Colonic mucosa (tissue), 4 donors: Measurements from ENCODE around the gene RNF215. TPM values are rescaled to one million over a fixed set of nuclear protein-coding genes. Genes with fewer than 3 reads are reported as not detected.

ENCODE experiments used
- DNase-seq: peaks from one replicate; pipeline ENCODE4 v3.0.0-alpha.2; 2020
- H3K27ac ChIP-seq: fragments of 200-600 bp; one replicate; pipeline ENCODE4 v1.8.0; 2021
- H3K27me3 ChIP-seq: fragments of 200-600 bp; one replicate; pipeline ENCODE4 v1.8.0; 2021
- H3K36me3 ChIP-seq: fragments of 200-600 bp; one replicate; pipeline ENCODE4 v1.8.0; 2021
- H3K4me1 ChIP-seq: fragments of 200-600 bp; one replicate; pipeline ENCODE4 v1.8.0; 2021; ENCODE audit warnings: mild to moderate bottlenecking
- H3K4me3 ChIP-seq: fragments of 200-600 bp; one replicate; pipeline ENCODE4 v1.8.0; 2021
- H3K9ac ChIP-seq, 2 donors: one replicate each; pipeline ENCODE4 v1.7.0; 2013; ENCODE audit warnings: control low read depth in 2 of 2, low read depth in 2 of 2, low read length in 2 of 2
- H3K9me3 ChIP-seq: fragments of 200-600 bp; one replicate; pipeline ENCODE4 v1.8.0; 2021
- intact Hi-C: fragments of 100-400 bp; cut with DNase I; formaldehyde crosslinking; loops from one replicate; pipeline ENCODE4 v1.14.1; 2022
- total RNA-seq, 2 donors: library from RNA; stranded (reverse); fragmentation: NEBNext Ultra II Directional in 1 of 2; extraction: Animal tissue kit (Norgen Biotek cat#: 25700) in 1 of 2; gene quantifications; one replicate each; pipeline ENCODE4 v1.2.1, GENCODE V29; 2021
- TF ChIP-seq, protein P1 (sequence below): fragments of 200-600 bp; IDR thresholded peaks from one replicate; pipeline ENCODE4 v1.8.0; 2022; ENCODE audit warnings: antibody characterized with exemption, mild to moderate bottlenecking
- donor health status: healthy.
- donor health status: DM: no; HTN: no; CAD: no.
- donor health status: DM: no; HTN: no; CAD: no.

RNF215 gene
- total RNA-seq, 2 donors from 2014 or later: 5.8 to 9.4 TPM

DNA sequence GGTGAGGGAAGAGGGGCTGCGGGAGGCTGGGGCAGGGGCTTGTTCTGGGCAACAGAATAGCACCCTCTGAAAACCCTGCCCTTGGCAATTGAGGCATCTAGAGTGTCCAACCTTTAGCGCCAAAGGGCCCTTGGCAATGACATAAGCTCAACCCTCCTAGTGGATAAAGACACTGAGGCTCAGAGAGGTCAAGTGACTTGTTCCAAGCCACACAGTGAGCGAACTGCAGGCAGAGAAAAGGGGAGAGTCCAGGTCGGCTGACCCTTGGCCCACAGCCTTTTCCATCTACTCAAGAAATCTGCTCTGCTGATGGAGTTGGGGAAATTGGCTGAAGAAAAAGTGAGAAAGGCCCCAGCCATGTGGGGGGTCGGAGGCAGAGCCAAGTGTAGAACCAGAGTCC, 12.5 kb upstream of the RNF215 start:
- no peaks in the 10 kb centered on the region for H3K9me3 ChIP-seq
- DNase-seq: no peak
- peaks cover 10% of the 10 kb centered on the region for H3K27me3 ChIP-seq
- H3K36me3 ChIP-seq: no peaks in the 10 kb centered on the region
- intact Hi-C loops: no loop called here
- TF ChIP-seq, protein P1, sequence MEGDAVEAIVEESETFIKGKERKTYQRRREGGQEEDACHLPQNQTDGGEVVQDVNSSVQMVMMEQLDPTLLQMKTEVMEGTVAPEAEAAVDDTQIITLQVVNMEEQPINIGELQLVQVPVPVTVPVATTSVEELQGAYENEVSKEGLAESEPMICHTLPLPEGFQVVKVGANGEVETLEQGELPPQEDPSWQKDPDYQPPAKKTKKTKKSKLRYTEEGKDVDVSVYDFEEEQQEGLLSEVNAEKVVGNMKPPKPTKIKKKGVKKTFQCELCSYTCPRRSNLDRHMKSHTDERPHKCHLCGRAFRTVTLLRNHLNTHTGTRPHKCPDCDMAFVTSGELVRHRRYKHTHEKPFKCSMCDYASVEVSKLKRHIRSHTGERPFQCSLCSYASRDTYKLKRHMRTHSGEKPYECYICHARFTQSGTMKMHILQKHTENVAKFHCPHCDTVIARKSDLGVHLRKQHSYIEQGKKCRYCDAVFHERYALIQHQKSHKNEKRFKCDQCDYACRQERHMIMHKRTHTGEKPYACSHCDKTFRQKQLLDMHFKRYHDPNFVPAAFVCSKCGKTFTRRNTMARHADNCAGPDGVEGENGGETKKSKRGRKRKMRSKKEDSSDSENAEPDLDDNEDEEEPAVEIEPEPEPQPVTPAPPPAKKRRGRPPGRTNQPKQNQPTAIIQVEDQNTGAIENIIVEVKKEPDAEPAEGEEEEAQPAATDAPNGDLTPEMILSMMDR: no peak
- H3K9ac ChIP-seq: no peak overlapping the region
- no peak overlapping the region for H3K27ac ChIP-seq
- peaks cover 9% of the 10 kb centered on the region for H3K4me1 ChIP-seq
- H3K4me3 ChIP-seq: no peak overlapping the region

DNA sequence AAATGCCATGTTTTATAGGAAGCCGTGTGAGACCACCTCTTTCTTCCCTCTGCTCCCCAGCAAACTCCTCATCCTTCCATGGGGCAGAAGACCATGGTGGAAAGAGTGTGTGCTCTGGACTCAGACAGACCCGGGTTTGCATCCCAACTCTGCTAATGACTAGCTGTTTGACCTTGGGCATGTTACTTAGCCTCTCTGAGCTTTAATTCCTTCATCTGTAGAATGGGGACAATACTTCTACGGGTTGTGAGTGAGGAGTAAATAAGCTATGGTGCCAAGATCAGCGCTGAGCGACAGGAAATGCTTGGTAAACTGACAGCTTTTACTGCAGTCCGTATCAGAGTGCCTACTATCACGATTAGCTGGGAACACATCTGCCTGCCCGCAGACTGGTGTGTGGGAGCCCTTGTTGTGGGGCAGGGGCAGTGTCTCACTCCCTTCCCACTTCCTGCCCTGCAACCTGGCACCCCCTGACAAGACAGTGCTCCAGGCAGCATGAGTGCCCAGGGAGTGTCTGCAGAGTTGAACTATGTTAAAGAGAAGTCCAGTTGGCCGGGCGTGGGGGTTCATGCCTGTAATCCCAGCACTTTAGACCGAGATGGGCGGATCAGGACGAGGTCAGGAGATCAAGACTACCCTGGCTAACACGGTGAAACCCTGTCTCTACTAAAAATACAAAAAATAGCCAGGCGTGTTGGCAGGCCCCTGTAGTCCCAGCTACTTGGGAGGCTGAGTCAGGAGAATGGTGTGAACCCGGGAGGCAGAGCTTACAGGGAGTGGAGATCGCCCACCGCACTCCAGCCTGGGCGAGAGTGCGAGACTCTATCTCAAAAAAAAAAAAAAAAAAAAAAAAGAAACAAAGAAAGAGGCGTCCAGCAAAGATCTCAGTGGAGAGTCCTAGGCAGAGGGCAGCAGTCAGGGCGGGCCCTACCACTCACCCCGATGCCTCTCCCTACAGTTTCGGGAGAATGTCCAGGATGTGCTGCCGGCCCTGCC, 11.8 kb upstream of the RNF215 start:
- no peak overlapping the region for H3K4me3 ChIP-seq
- DNase-seq: no peak
- TF ChIP-seq, protein P1: no peak
- H3K9ac ChIP-seq: no peak overlapping the region
- peaks cover 10% of the 10 kb centered on the region for H3K27me3 ChIP-seq
- no peak overlapping the region for H3K27ac ChIP-seq
- no peaks in the 10 kb centered on the region for H3K9me3 ChIP-seq
- intact Hi-C loops: no loop called here
- no peaks in the 10 kb centered on the region for H3K36me3 ChIP-seq
- peaks cover 9% of the 10 kb centered on the region for H3K4me1 ChIP-seq

DNA sequence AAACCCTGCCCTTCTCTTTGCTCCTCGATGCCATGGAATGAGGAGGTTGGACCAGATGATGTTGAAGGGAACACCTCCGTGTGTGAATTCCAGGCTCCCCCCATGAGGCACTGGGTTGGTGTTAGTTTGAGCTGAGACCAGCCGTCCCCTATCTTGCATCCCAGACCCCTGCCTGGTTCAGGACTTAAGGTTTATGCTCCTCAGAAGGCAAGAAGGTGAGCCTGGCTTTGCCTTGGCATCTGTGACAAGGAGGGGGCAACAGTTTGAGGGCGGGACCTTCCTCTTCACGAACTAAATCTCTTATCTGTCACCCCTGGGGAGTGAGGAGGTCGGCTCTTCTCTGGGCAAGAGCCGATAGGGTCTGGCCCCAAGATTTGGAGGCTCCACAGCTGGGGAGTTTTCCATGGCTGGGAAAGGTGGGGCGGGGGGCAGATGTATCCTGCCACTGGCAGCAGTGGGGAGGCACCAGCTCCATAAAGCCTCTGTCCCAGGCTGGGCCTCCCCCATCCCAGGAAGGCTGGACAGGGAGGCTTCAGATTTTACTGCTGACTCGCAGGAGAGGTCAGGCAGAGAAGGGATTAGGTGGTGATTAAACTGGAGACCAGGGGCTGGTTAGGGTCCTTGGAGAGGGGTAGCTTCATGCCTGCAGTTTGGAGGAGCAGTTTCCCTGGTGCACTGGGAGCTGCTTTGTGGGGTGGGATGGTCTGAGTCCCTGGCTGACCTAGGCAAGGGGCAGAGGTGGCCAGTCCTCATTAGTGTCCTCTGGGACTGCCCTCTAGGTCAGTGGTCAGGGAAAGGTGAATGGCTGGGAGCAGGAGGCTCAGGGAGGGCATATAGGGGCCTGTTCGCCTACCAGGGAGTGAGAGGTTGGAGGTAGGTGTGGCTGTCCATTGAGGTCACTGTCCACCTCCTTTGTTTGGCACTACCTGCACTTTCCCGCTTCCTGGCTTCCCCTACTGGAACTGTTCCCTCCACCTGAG, 10.7 kb upstream of the RNF215 start:
- no peak for DNase-seq
- H3K27ac ChIP-seq: no peak overlapping the region
- H3K9ac ChIP-seq: peak overlapping the region; percentile 3 to 50
- TF ChIP-seq, protein P1: no peak
- peak overlapping the region; percentile 71 for H3K4me3 ChIP-seq
- H3K27me3 ChIP-seq: peaks cover 10% of the 10 kb centered on the region
- no peaks in the 10 kb centered on the region for H3K9me3 ChIP-seq
- peaks cover 9% of the 10 kb centered on the region for H3K4me1 ChIP-seq
- intact Hi-C loops: no loop called here
- no peaks in the 10 kb centered on the region for H3K36me3 ChIP-seq

DNA sequence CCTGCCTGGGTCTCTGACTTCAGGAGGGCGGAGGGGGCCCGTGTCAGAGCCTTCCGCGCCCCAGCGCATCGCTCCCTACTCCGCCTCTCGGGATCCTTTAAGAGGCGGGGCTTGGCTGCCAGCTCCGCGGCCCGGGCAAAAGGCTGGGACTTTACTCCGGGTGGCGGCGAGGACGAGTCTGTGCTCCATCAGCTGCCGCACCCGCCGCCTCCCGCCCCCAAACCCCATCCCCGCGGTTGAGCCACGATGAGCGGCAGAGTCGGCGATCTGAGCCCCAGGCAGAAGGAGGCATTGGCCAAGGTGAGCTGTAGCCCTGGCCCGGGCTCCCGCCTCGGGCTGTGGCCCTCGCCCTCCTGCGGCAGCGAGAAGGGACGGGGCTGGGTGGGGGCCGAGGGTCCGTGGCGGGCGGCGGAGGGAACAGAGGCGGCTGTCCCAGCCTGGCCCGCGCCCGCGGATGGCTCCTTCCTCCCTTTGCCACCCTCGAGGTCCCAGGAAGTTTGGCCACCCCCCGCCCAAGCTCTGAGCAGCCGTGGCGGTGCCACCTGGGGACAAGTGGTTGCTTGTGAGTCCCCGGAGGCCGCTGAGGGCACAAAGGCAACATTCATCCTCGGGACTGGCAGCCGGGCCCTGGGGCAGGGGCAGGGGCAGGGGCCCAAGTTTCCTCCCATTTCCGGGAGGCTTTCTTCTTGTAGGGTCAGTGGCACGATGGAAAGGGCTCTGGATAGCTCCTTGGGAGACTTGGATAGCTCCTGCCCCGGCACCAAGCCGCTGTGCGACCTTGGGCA, 9.9 kb upstream of the RNF215 start, which contains the start of gene SEC14L2:
SEC14L2 (plus strand) TSS at position 148 of the 785 bp plus-strand sequence; CDS start at position 247, 99 bp downstream.
- H3K36me3 ChIP-seq: no peaks in the 10 kb centered on the region
- DNase-seq: peak; percentile 86
- no peaks in the 10 kb centered on the region for H3K9me3 ChIP-seq
- TF ChIP-seq, protein P1: no peak
- no peak within 1 kb of the TSS for H3K27ac ChIP-seq
- peak within 1 kb of the TSS; percentile 3 to 50 for H3K9ac ChIP-seq
- H3K4me1 ChIP-seq: peaks cover 9% of the 10 kb centered on the region
- peak within 1 kb of the TSS; percentile 71 for H3K4me3 ChIP-seq
- intact Hi-C loops: no loop called here
- H3K27me3 ChIP-seq: peaks cover 10% of the 10 kb centered on the region
